Measurements from ENCODE around the gene KIF13A. TPM values are rescaled to one million over a fixed set of nuclear protein-coding genes. Genes with fewer than 3 reads are reported as not detected.

KIF13A gene
- total and polyA plus RNA-seq, 9 of the 15 experiments (the other 6 are each of a cell fraction or from before 2014, with no cell fraction given) = 3.6 to 44.3 (median 29.7) TPM

- TF ChIP-seq ZNF407 (IDR thresholded peaks at IDR 0.05; ENCODE audit: low read depth) (peak; percentile 44; the same call in 1 of the 2 replicates), SPI1 (IDR thresholded peaks at IDR 0.05; ENCODE audit: borderline replicate concordance, low read depth, low read length) (peak; percentile 93), HNRNPLL (IDR thresholded peaks at IDR 0.05; ENCODE audit: low read depth, low read length, poor library complexity, severe bottlenecking) (no peak), GABPB1 (CRISPR knock-in tag; IDR thresholded peaks at IDR 0.05) (peak; percentile 72; the same call in 1 of the 2 replicates), AFF4 (CRISPR knock-in tag; IDR thresholded peaks at IDR 0.05) (no peak), CREB1 (IDR thresholded peaks at IDR 0.05) (0 out of 2 replicates have a peak, but pooled peaks have one; percentile 57), CREB1 (CRISPR knock-in tag; IDR thresholded peaks at IDR 0.05) (no peak), TBP (optimal IDR thresholded peaks at IDR 0.05; ENCODE audit: low read depth, low read length) (peak; percentile 67), POLR2AphosphoS2 (IDR thresholded peaks at IDR 0.05; ENCODE audit: low read length) (no peak), ZKSCAN8 (CRISPR knock-in tag; IDR thresholded peaks at IDR 0.05) (peak; percentile 80), HNRNPUL1 (IDR thresholded peaks at IDR 0.05; ENCODE audit: low read length) (0 out of 2 replicates have a peak, but pooled peaks have one; percentile 46), RBM15 (IDR thresholded peaks at IDR 0.05; ENCODE audit: insufficient read depth, low read length) (no peak), BDP1 (IDR thresholded peaks at IDR 0.05; ENCODE audit: insufficient read depth, insufficient read length) (no peak), RAD51 (IDR thresholded peaks at IDR 0.05; ENCODE audit: borderline replicate concordance, low read depth) (peak; percentile 44; the same call in 1 of the 2 replicates), TCF7L2 (IDR thresholded peaks at IDR 0.05; ENCODE audit: low read depth, low read length) (no peak)
Observed at GRCh38 chr6:17907406-17908229, 79.8 kb downstream of the KIF13A start (continued).
